Fibroblast of peridontal ligament (primary cell): ENCODE data around the gene PACSIN1.

Experiments
- DNase-seq: peaks from one replicate; pipeline ENCODE4 v3.0.0-alpha.2; 2010; ENCODE audit errors: extremely low read depth

The PACSIN1 gene

GRCh38 chr6:34544776-34545471 is 79.0 kb downstream of the PACSIN1 start:
- DNase-seq: no peak

GRCh38 chr6:34546551-34547321 is 80.9 kb downstream of the PACSIN1 start:
- peak; percentile 7 for DNase-seq

DNA sequence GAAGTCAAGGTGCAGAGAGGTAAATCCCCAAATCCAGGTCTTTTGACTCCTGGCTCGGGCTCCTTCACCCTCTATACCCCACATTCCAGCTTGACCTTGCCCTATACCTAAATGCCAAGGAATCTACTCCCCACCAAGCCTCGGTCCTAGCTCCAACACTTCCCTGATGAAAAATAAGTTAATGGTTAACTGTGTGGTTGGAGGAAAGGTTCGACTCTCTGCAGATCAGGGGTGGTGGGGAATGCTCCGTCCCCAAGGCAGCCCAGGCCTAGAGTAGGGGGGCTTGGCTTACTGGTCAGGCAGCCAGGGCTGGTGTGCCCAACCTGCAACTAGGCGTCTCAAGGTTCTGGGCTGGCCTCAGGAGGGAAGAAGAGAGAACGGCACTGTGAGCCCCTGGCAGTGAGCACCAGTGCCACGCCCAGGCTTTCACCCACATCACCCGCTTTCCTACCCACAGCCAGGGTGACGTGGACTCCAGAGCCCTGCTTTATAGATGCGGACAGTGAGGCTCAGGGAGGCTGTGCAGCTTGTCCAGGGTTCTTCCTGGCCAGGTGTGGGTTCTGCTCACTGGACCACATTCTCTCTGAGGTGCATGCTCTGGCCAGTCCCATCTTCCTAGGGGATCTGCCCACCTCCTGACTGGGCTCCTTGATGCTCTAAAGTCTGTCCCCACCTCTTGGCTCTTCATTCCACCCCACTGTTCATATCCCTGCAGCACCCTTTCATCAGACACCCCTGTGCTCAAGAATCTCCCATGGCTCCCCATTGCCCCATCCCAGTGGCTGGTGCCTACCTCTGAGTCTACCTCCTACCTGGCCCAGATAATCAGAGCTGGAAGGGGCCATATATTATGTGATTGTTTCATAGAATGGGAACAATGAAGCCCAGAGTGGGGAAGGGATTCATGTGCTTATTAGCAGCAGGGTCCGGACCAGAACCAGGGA is 82.1 kb downstream of the PACSIN1 start:
- DNase-seq: no peak

DNA sequence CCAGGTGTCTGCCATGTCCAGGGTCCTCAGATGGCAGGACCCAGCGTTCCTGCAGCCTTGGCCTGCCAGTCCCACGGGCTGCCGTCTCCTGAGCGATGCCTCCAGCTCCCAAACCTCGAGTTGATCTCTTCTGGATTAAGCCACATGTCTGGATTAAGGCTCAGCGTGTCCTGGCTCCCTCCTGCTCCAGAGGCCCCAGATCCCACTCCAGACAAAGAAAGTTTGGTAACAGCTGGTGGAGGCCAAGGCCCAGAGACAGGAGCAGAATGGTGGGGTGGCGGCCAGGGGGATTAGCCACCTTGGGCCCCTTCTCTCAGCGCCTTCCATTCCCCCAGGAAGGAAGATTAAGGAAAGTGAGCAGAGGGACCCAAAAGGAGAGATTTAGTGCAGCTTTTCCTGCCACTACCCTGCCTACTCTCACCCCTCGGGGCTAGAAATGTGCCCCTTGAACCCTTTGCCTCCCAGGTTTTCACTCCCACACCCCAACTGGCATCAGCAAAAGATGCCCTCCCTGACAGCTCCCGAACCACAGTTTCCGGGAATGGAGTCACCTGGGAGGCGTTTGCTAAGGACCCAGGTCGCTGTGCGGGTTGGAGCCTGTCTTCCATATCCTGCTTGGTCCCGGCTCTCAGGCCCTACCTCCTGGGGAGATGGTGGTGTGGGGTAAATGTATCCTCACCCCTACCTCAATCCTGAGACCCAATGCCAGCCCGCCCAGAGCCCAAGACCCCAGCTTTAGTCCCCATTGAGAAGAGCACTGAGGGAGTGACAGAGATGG is 83.3 kb downstream of the PACSIN1 start:
- no peak for DNase-seq

- no peak for DNase-seq
Measured at GRCh38 chr6:34549804-34550202, 83.9 kb downstream of the PACSIN1 start.

DNA sequence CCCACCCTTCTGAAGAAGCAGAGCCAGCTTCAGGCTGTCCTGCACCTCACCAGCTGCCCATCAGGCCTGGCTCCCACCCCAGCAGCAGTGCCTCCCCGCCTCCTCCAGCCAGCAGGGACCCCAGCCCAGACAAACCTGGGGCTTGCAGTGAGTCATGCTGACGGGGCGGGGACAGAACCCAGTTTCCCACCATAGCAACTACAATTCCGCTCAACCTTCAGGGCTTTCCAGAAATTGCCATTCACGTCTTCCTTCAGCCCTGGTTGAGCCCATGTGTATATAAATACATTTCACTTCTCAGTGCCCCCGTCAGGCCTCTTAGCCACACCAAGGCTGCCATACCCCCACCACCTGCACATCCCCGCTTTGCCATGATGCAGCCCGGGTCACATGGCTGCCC is 85.8 kb downstream of the PACSIN1 start:
- DNase-seq: no peak

DNA sequence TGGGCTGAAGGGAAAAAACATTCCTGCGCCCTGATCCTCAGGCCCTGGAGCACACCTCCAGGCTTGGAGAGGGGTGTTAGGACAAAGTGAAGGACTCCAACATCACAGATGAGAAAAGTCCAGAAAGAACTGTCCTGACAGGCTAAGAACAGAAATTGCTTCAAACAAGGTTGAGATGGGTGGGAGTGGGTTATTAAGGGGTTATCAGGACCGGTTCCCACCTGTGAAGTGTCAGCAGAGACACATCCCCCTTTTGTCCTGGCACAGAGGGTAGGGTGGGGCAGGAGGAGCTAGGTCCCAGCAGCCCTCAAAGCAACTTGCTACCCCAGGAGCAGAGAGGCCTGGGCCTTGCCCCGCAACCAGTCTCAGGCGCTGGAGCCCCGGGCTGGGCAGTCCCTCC is 86.7 kb downstream of the PACSIN1 start:
- DNase-seq: no peak

GRCh38 chr6:34553146-34553545 is 87.3 kb downstream of the PACSIN1 start:
- no peak for DNase-seq

- DNase-seq: no peak
Measured at GRCh38 chr6:34553750-34554149, 87.9 kb downstream of the PACSIN1 start.

DNA sequence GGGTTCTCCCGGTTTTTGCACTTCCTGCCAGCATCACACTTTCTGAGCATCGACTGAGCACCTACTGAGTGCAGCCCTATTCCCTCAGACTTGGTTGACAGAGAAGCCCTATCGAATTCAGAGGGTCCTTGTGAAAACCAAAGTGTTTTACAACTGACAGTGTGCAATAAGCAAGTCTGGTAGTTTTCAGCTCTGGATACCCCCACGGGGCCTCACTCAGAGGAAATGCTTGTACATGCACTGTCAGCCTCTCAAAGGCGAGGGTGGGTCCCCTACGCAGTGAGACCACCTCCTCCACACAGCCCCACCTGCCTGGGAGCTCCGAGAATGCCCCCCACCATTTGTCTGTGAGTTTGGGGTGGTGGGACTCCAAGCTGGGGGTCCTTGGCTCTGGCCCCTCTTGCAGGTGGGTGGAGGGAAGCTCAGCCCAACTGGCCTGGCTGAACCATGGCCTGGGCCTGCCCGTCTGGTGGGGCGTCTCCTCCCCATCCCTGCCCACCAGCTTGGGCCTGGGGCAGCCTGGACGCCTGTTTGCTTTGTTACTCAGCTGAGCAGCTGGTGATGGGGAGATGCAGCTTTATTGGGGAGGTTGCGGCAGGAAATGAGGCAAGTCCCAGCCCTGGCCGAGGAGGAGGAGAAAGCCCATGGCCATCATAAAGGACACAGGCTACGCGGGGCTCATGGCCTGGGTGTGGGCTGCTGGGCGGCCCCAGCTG is 88.6 kb downstream of the PACSIN1 start:
- no peak for DNase-seq

- DNase-seq: no peak
Measured at GRCh38 chr6:34555007-34555322, 89.1 kb downstream of the PACSIN1 start.

DNA sequence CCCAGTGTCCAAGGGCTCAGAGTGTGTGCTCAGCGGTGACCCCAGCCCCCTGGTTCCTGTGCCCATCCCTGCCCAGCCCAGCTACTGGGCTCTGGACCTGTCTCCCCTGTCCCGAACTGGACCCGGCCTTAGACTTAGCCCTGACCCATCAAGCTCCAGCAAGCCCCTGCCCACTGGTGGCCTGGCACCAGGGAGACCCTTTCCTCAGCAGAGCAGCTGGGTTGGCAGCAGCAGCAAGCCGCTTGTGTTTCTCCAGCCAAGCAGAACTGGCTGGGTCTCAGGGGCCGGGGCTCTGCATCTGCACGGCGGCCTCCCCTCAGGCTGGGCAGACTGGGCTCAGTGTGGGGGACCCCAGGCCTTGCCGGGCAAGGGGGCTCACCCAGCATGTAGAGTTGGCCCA is 89.5 kb downstream of the PACSIN1 start:
- no peak for DNase-seq

DNA sequence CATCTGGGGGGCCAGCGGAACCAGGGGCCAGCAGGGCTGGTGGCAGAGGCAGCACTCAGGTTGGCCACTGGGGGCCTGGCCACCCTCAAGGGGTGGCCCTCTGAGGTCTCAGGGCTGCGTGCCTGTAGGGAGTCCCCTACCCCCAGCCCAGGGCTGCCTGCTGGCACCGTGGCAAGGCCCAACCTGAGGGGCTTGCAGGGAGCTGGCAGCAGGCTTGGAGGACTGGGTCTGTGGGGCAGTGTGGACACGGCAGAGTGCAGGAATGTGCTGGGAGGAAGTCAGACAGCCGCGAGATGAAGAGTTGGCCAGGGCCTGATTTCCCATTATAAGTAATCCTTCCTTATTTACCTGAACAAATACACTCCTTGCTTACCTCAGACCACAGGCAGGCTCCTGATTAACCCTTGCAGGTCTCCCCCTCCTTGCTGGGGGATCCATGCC is 90.2 kb downstream of the PACSIN1 start, which contains the start of gene SPDEF:
Gene SPDEF, minus strand, starts transcription at position 299 of the 441 bp plus-strand sequence. CDS start 11,874 bp downstream, outside the sequence.
- no peak for DNase-seq

DNA sequence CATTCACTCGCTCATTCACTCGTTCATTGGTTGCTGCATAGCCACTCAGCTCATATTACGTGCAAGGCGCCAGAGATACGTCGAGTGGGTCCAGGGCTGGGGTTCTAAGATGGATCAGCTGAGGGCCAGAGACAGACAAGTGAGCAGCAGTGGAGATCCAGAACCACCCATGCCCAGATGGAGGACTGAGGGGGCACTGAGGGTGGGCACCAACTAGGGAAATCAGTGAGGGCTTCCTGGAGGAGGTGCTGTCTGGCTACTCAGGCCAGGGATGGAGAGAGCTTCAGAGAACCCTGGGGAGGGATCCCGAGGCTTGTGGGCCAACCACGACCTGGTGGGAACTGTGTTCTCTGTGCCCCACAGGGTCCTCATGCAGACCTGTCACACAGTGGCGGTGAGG is 90.6 kb downstream of the PACSIN1 start:
- no peak for DNase-seq

DNA sequence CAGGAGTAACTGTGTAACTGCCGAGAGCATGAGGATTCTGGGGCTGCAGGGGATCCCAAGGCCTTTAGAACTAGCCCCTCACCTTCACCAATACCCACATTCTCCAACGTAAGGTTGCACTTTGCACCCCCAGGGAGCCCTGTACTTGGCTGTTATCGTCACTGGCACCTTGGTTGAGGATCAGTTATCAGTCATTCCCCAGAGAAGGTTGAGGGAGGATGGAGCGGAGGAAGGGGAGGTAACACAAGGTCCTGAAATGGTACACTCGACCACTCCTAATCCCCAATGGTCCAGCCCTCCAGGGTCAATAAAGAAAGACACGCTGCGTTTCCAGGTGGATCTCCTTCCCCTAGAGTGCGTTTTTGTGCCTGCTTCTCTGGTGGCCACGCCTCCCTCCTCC is 91.4 kb downstream of the PACSIN1 start:
- no peak for DNase-seq

- no peak for DNase-seq
Measured at GRCh38 chr6:34558172-34558714, 92.4 kb downstream of the PACSIN1 start.

- DNase-seq: no peak
Measured at GRCh38 chr6:34559651-34560365, 93.9 kb downstream of the PACSIN1 start.

- peak; percentile 7 for DNase-seq
Measured at GRCh38 chr6:34560366-34561226, 94.7 kb downstream of the PACSIN1 start.

GRCh38 chr6:34561227-34561530 is 95.3 kb downstream of the PACSIN1 start:
- no peak for DNase-seq
